Endothelial cell of umbilical vein (primary cell): ENCODE measurements around the gene PRM1.

Source experiments
- POLR2A ChIP-seq: IDR thresholded peaks from 2 replicates; pipeline ENCODE4 v1.6.1; 2012; ENCODE audit warnings: low read depth, mild to moderate bottlenecking, control low read depth, low read length
- POLR2AphosphoS5 ChIP-seq: IDR thresholded peaks from 2 replicates; pipeline ENCODE4 v1.6.1; 2012; ENCODE audit warnings: low read depth, mild to moderate bottlenecking, control low read depth, low read length, moderate library complexity; ENCODE audit not compliant: insufficient read depth
- TF ChIP-seq, protein P1 (sequence below), 2 donors: IDR thresholded peaks; 1 replicate in 1 of 2; 2 replicates in 1 of 2; pipeline ENCODE4 v1.5.1; 2011; ENCODE audit warnings: low read length in 2 of 2, mild to moderate bottlenecking in 2 of 2, moderate library complexity in 2 of 2, control low read depth in 1 of 2, inconsistent platforms in 1 of 2, low read depth in 1 of 2; ENCODE audit not compliant: insufficient read depth in 1 of 2; ENCODE audit errors: extremely low read depth in 1 of 2
- TF ChIP-seq, protein P2 (sequence below): IDR thresholded peaks from 2 replicates; pipeline ENCODE4 v1.6.1; 2011; ENCODE audit not compliant: insufficient read depth, insufficient read length

DNA sequence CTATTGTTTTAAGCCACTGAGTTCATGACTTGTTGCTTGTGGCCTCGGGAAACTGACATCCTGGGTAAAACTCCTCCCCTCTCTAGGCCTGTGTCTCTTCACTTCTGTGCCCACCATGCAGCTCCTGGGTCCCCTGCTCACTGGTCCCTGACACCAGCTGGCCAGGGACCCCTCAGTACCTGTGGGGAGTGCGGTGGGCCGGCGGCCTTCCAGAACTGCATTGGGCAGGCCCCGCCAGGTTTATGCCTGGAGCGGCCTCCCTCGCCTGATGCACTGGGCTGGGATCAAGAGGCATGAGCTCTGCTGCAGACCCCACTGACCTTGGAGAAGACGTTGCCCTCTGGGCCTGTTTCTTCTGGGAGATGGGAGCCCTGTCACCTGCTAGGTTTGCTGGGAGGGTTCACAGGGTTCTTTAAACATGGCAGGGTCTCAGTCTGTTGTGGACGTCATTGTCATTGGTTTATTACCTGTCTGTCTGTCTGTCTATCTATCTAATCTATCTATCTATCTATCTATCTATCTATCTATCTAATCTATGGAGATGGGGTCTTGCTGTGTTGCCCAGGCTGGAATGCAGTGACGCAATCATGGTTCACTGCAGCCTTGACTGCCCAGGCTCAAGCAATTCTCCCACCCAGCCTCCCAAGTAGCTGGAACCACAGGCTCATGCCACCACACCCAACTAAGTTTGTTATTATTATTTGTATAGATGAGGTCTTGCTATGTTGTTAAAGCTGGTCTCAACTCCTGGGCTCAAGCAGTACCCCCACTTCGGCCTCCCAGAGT lies 42.6 kb upstream of the PRM1 start:
- TF ChIP-seq, protein P1, sequence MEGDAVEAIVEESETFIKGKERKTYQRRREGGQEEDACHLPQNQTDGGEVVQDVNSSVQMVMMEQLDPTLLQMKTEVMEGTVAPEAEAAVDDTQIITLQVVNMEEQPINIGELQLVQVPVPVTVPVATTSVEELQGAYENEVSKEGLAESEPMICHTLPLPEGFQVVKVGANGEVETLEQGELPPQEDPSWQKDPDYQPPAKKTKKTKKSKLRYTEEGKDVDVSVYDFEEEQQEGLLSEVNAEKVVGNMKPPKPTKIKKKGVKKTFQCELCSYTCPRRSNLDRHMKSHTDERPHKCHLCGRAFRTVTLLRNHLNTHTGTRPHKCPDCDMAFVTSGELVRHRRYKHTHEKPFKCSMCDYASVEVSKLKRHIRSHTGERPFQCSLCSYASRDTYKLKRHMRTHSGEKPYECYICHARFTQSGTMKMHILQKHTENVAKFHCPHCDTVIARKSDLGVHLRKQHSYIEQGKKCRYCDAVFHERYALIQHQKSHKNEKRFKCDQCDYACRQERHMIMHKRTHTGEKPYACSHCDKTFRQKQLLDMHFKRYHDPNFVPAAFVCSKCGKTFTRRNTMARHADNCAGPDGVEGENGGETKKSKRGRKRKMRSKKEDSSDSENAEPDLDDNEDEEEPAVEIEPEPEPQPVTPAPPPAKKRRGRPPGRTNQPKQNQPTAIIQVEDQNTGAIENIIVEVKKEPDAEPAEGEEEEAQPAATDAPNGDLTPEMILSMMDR (IDR thresholded peaks at IDR 0.05; ENCODE audit: extremely low read depth in 1 of 2, insufficient read depth in 1 of 2, low read depth in 1 of 2, low read length in 2 of 2): no peak
- TF ChIP-seq POLR2AphosphoS5 (no peak), POLR2A (no peak)
- TF ChIP-seq, protein P2, sequence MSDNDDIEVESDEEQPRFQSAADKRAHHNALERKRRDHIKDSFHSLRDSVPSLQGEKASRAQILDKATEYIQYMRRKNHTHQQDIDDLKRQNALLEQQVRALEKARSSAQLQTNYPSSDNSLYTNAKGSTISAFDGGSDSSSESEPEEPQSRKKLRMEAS: no peak
